Measurements from ENCODE around the gene MTSS2.

Gene MTSS2

GRCh38 chr16:70691223-70692129, 5.6 kb upstream of the MTSS2 start:
- TF ChIP-seq CTCF (IDR thresholded peaks at IDR 0.05; ENCODE audit: low read depth, low read length) = no peak
- peak; percentile 93 to 96 for DNase-seq (ENCODE audit: low read depth in 2 of 2)
- H3K4me3 ChIP-seq (replicated peaks in 1 of 2; ENCODE audit: low read depth in 2 of 2, low read length in 2 of 2) = no peak overlapping the region

GRCh38 chr16:70689970-70690891, 4.4 kb upstream of the MTSS2 start:
- no peak for TF ChIP-seq CTCF (IDR thresholded peaks at IDR 0.05; ENCODE audit: low read depth, low read length)
- no peak for DNase-seq (ENCODE audit: low read depth in 2 of 2)
- no peak overlapping the region for H3K4me3 ChIP-seq (replicated peaks in 1 of 2; ENCODE audit: low read depth in 2 of 2, low read length in 2 of 2)

DNA sequence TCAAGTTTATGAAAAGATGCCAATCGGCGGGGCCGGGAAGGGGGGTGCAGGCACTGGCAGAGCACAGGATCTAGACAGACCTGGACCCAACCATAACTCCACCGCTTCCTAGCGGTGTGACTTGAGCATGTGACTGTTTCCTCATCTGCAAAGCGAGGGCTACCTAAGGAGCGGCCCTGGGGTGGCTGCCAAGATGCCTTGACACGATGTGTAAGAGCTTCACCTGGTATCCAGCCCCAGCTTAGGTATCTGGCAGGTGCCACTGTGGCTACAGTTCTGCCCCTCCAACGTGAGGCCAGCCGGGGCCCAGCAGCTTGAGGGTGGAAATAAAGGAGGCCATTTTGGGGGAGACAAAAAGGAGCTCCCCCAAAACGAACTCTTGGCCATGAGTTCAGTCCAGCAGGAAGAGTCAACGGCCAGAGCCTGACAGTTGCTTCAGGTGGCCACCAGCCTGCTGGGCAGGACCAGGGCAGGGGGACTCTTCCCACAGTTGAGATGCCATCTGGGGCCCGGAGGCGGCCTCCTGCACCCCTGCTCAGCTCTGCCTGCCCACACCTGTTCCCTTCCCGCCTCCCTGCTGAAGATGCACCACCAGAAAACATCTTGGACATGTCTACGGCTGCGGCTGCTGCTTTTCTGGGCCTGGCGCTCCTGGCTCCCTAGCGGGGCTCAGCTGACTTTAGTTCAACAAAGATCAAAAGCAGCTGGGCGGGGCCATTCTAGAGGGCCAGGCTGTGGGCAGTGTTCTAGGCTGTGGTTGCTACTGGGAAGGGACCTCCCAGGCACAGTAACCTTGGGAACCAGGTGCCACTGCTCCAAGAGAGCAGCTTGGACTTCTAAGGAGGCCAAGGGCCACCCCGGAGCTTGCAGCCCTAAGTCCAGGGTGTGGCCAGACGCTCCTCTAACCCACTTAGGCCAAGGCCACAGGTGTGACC, 3.4 kb upstream of the MTSS2 start:
- TF ChIP-seq CTCF (IDR thresholded peaks at IDR 0.05; ENCODE audit: low read depth, low read length) = no peak
- DNase-seq (ENCODE audit: low read depth in 2 of 2) = no peak
- no peak overlapping the region for H3K4me3 ChIP-seq (replicated peaks in 1 of 2; ENCODE audit: low read depth in 2 of 2, low read length in 2 of 2)

GRCh38 chr16:70688246-70688742, 2.4 kb upstream of the MTSS2 start:
- DNase-seq (ENCODE audit: low read depth in 2 of 2) = peak; percentile 33 to 91
- no peak for TF ChIP-seq CTCF (IDR thresholded peaks at IDR 0.05; ENCODE audit: low read depth, low read length)
- no peak overlapping the region for H3K4me3 ChIP-seq (replicated peaks in 1 of 2; ENCODE audit: low read depth in 2 of 2, low read length in 2 of 2)

DNA sequence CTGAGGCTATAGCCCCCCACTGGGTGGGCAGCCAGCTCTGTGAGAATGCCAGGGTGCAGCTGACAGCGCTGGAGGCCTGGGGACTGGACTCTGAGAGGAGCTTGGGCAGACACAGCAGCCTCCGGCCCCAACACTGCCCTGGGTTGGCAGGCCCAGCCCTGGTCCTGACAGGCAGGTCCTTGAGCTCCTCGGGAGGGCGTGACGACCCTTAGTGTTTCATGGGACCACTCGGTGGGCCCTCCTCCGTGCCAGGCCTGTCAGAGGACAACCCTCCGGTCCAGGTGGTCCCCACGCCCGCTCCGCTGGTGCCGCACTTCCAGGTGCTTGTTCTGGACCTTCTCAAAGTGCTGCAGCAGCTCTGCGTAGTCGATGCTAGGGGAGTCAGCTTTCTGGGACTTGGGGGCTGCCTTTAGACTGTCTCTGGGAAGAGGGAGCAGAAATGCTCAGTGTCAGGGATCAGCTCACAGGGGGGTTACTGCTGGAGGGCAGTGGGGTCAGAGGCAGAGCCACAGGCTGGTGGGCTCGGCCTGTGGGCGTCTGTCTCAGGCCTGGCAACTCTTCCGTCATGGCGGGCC, 1.9 kb upstream of the MTSS2 start:
- TF ChIP-seq CTCF (IDR thresholded peaks at IDR 0.05; ENCODE audit: low read depth, low read length) = no peak
- H3K4me3 ChIP-seq (replicated peaks in 1 of 2; ENCODE audit: low read depth in 2 of 2, low read length in 2 of 2) = no peak overlapping the region
- DNase-seq (ENCODE audit: low read depth in 2 of 2) = no peak
